CD4-positive, alpha-beta T cell treated with Interleukin-15 for 1 hour (primary cell): ENCODE measurements around the gene BCL7A.
"Not testable (repeated sequence)": the region's sequence is repeated elsewhere in the genome, so short reads cannot be mapped to it uniquely, and the experiment has no call there.

Experiments used
- DNase-seq: peaks from one replicate; pipeline ENCODE4 v3.0.0-alpha.2; 2020

Gene BCL7A

DNA sequence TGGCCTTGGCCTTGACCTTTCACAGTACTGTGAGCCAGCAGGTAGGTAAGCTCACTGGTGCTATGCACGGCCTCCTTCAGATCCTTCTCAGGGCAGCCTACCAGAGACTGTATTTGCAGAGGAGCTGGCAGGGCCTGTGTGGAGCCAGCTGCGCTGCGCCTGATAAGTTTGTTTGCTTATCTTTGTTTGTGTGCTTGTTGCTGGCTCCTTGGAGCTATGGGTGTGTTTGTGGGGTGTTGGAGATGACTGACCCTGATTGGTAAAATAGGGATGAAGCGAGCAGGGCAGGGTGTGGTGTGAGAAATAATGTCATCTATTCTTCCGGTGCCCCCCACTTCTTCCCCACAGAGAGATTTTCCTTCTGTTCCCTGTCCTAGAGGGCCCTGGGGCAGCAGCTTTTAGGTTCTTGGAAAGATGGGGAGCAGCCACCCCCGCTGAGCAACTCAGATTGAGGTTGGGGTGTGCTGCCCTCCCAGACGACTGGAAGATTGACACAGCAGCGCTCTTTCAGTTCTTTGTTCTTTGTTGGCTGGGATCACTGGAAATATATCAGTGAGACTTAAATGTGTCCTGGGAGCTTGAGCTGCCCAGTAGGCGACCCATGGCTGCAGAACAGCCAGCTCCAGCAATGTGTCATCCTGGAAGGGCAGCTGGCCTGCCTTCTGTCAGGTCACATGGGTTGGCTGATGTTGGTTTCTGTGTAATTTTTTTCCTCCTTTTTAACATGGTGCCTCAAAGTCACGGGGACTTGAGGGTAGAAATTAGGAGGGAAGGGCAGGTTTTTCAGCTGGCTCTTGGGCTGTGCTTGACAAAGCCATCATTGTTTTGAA lies 76.5 kb downstream of the BCL7A start:
- no peak for DNase-seq

DNA sequence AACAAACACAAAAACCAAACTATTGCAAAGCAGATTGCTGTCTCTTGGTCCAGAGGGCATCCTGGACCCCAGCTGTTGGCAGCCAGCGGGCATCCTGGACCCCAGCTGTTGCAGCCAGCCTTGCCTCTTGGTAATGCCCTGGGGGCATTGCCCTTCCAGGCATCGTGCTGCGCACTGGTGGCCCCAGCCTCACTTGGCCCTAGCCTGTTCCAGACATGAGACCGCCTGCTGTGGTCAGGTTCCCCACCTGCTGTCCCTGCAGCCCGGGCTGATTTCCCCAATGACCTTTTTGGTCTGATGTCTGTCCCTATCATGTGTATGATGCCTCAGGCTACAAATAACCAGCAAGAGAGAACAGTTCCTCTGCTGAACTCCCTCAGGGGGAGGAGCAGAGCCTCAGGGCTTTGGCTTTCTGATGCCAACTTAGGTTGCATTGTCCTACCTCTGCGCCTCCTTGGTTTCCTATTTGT lies 77.6 kb downstream of the BCL7A start:
- no peak for DNase-seq

DNA sequence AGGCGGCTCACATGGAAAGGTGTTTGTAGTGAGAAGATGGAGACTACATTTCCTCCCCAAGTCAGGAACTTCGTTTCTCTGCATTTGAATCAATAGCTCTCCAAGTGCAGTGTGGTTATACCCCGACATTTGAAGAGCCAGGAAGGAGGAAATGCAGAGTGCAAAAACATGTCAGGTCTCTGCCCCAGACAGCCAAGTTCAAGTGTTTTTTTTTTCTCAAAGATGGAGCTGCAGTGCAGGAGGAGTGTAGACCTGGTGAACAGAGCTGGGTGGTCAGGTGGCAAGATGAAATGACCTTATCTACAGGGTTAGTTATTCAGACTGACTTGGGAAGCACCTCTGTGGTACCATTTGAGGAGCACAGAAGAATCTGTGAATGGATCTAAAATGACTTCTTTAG lies 78.2 kb downstream of the BCL7A start:
- no peak for DNase-seq

DNA sequence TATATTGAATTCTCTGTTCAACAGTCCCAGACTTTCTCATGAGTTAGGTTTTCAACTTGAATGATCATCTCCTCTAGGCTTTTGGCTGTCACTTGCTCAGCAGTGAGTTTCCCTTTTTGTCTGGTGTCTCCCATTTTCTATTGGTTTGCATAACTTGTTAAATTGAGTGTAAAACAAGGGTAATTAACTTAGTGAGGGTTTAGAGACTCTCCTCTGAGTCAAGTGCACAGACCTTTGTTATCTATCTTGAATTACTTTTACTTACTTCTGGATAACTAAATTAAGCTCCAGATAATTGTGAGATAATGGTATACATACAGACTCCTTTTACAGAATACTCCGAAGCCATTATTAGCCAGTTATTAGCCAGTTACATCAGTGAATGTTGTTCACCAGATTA lies 78.9 kb downstream of the BCL7A start:
- no peak for DNase-seq

DNA sequence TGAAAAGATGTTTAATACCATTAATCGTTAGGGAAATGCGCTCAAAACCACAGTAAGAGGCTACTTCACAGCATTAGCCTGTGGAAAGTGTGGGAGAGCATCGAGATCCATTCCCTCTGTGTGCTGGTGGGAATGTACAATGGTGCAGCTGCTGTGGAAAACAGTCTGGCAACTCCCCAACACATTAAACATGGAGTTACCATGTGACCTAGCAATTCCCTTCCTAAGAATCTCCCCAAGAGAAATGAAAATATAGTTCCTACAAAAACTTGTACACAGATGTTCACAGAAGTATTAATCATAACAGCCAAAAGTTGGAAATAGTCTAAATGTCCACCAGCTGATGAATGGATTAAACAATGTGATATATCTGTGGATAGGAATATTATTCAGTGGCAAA lies 80.6 kb downstream of the BCL7A start:
- no peak for DNase-seq

DNA sequence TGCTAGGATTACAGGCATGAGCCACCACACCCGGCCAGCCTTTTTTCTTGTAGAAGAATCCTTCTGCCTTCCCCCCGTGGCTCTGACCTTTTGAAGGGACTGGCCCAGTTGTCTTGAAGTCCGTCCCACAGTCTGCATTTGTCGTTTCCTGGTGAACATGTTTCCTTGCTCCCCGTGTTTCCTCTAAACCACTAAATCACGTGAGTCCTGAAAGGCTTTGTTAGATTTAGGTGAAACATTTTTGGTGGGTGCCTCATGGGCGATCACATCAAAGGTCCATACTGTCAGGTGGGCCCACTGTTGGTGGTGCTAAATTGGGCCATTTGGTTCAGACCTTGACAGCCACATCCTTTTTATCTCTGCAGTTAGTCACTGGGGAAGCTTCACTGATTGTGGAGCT lies 83.2 kb downstream of the BCL7A start:
- no peak for DNase-seq

DNA sequence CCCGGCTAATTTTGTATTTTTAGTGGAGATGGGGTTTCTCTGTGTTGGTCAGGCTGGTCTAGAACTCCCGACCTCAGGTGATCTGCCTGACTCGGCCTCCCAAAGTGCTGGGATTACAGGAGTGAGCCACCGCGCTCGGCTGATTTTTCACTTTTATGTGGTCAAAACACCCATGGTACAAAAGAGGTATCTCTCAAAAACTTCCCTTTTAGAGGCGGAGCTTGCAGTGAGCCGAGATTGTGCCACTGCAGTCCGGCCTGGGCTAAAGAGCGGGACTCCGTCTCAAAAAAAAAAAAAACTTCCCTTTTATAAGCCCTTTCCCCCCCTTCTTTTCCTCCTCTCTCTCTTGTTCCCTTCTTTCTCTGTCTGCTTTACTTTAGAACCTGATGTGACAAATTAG lies 83.8 kb downstream of the BCL7A start:
- not testable (repeated sequence) for DNase-seq

DNA sequence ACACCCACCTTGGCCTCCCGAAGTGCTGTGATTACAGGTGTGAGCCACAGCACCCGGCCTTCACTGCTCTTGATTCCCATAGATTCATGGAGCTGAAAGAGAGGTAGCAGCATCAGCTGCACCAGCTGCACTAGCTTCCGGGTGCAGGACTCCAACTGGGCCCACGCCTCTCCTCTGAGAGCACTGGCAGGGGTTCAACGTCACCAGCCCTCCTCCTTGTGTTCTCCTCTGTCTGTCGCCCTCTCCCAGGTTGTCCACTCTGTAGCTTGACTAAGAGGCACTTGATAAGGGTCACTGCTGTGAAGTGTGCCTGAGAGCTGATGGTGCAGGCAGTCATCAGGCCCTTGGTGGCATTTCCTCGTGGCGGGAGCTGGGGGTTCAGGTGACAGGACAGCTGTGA lies 85.2 kb downstream of the BCL7A start:
- DNase-seq, result no peak

DNA sequence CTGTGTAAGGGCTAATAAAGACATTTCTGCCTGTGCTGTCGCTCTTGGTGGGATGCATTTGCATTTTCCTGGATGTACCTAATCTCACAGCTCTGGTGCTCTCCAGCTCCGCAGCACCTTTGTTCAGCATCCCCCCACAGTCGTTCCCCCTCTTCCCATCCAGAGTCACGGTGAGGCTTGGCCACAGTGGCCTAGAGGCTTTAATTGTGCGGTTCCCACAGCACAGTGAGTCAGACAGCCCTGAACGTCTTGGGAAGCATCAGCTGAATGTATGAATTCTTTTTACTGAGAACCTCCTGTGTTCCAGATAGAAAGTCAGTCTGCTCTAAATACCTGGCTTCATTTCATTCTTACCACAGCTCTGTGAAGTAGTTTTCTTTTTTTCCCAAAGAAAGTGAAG lies 85.6 kb downstream of the BCL7A start:
- DNase-seq, result no peak

DNA sequence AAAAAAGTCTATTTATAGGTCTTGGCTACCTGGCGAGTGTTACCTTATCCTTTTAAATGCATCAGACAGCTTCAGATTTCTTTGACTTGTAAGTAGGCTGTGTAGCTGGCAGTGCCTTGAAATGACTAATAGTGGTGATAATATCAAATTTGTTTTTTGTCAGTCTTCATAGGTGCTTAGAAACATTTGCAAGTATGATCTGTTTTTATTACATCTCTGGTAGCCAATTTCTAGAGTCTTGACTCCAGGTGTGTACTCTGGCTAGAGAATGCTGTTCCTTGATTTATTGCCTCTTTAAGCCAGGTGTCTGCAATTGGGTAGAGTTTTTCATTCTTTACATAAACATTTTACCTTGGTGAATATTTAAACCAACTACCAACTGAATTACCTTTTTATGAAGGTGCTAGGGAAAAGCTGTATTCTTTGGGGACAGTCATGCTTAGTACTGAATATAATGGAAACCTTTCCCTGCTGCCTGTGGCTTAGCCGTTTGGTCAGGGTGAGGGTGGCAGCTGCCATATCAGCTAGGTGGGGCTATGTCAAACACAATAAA lies 89.5 kb downstream of the BCL7A start:
- DNase-seq, result no peak
